ENCODE data around the gene NOL9. TPM values are rescaled to one million over a fixed set of nuclear protein-coding genes. Genes with fewer than 3 reads are reported as not detected.

NOL9 gene
- total and polyA plus RNA-seq, 10 of the 15 experiments (the other 5 are each of a cell fraction or from before 2014, with no cell fraction given) = 3.9 to 35.9 (median 23.0) TPM

DNA sequence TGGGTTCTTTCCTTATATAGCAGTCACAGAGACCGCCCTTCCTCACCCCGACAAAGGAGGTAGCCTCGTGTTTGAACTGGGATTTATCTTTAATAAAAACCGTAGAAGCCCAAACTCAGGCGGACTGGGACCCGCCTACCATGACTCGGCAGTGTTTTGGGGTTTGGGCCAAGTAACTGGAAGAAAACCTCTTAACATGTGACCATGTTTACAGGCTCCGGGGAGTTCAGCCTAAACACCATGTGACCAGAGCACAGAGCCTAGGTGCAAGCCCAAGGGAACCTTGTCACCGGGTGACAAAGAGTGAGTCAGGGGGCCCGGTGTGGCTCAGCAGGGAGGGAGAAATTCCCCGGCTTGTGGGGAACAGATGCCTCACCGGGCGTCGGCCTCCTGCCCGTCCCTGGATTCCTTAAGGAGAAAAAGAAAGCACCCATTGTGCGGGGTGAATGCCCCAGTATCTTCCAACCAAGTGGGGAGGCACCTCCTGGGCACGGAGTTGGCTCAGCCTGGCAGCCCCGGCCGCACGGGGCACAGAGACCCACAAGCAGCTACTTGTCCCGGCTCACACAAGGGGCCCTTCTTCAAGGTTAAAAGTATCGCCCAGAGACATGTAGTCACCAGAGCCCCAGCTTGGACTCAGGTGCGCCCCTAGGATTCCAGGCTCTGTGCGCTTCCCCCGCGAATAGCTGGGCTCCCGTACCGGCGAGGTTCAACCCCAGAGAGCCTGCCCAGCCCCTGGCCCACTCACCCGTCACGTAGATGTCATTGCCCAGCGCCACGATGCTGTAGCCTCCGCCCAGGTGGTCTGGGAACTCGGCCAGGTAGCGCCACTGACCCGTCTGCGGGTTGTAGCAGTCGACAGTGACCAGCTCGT, 47.0 kb upstream of the NOL9 start (continued):
- TF ChIP-seq, protein P1, sequence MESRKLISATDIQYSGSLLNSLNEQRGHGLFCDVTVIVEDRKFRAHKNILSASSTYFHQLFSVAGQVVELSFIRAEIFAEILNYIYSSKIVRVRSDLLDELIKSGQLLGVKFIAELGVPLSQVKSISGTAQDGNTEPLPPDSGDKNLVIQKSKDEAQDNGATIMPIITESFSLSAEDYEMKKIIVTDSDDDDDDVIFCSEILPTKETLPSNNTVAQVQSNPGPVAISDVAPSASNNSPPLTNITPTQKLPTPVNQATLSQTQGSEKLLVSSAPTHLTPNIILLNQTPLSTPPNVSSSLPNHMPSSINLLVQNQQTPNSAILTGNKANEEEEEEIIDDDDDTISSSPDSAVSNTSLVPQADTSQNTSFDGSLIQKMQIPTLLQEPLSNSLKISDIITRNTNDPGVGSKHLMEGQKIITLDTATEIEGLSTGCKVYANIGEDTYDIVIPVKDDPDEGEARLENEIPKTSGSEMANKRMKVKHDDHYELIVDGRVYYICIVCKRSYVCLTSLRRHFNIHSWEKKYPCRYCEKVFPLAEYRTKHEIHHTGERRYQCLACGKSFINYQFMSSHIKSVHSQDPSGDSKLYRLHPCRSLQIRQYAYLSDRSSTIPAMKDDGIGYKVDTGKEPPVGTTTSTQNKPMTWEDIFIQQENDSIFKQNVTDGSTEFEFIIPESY (IDR thresholded peaks at IDR 0.05) = no peak
- TF ChIP-seq SUZ12 (IDR thresholded peaks at IDR 0.05; ENCODE audit: unreplicated experiment) = no peak
- no peak for TF ChIP-seq SMAD5 (IDR thresholded peaks at IDR 0.05; ENCODE audit: low read depth)
- TF ChIP-seq MYB (IDR thresholded peaks at IDR 0.05; ENCODE audit: borderline replicate concordance, low read depth, low read length) = no peak
- TF ChIP-seq TARDBP (IDR thresholded peaks at IDR 0.05; ENCODE audit: borderline replicate concordance) = no peak
- TF ChIP-seq, protein P2, sequence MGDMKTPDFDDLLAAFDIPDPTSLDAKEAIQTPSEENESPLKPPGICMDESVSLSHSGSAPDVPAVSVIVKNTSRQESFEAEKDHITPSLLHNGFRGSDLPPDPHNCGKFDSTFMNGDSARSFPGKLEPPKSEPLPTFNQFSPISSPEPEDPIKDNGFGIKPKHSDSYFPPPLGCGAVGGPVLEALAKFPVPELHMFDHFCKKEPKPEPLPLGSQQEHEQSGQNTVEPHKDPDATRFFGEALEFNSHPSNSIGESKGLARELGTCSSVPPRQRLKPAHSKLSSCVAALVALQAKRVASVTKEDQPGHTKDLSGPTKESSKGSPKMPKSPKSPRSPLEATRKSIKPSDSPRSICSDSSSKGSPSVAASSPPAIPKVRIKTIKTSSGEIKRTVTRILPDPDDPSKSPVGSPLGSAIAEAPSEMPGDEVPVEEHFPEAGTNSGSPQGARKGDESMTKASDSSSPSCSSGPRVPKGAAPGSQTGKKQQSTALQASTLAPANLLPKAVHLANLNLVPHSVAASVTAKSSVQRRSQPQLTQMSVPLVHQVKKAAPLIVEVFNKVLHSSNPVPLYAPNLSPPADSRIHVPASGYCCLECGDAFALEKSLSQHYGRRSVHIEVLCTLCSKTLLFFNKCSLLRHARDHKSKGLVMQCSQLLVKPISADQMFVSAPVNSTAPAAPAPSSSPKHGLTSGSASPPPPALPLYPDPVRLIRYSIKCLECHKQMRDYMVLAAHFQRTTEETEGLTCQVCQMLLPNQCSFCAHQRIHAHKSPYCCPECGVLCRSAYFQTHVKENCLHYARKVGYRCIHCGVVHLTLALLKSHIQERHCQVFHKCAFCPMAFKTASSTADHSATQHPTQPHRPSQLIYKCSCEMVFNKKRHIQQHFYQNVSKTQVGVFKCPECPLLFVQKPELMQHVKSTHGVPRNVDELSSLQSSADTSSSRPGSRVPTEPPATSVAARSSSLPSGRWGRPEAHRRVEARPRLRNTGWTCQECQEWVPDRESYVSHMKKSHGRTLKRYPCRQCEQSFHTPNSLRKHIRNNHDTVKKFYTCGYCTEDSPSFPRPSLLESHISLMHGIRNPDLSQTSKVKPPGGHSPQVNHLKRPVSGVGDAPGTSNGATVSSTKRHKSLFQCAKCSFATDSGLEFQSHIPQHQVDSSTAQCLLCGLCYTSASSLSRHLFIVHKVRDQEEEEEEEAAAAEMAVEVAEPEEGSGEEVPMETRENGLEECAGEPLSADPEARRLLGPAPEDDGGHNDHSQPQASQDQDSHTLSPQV (IDR thresholded peaks at IDR 0.05) = no peak
- TF ChIP-seq TCF7 (IDR thresholded peaks at IDR 0.05; ENCODE audit: borderline replicate concordance) = no peak
- TF ChIP-seq EGR1 (IDR thresholded peaks at IDR 0.05; ENCODE audit: borderline replicate concordance in 1 of 2, low read depth in 2 of 2, low read length in 2 of 2) = no peak
- no peak for TF ChIP-seq KDM1A (IDR thresholded peaks at IDR 0.05; ENCODE audit: borderline replicate concordance)
- no peak for TF ChIP-seq SMARCA5 (IDR thresholded peaks at IDR 0.05)
- no peak for TF ChIP-seq RCOR1 (conservative IDR thresholded peaks at IDR 0.05; ENCODE audit: low read depth, low read length)
- TF ChIP-seq TCF3 (IDR thresholded peaks at IDR 0.05; ENCODE audit: borderline replicate concordance, insufficient read depth, low read depth, low read length) = no peak
- TF ChIP-seq SRF (IDR thresholded peaks at IDR 0.05; ENCODE audit: low read depth in 2 of 2, low read length in 2 of 2) = peak in 1 of 2 experiments; percentile 84; a peak in 2 of 4 replicates
- no peak for TF ChIP-seq CBX3 (IDR thresholded peaks at IDR 0.05; ENCODE audit: borderline replicate concordance, low read depth)
- no peak for TF ChIP-seq IKZF2 (IDR thresholded peaks at IDR 0.05)
- no peak for TF ChIP-seq BRCA1 (IDR thresholded peaks at IDR 0.05; ENCODE audit: low read depth, low read length)
- TF ChIP-seq, protein P3, sequence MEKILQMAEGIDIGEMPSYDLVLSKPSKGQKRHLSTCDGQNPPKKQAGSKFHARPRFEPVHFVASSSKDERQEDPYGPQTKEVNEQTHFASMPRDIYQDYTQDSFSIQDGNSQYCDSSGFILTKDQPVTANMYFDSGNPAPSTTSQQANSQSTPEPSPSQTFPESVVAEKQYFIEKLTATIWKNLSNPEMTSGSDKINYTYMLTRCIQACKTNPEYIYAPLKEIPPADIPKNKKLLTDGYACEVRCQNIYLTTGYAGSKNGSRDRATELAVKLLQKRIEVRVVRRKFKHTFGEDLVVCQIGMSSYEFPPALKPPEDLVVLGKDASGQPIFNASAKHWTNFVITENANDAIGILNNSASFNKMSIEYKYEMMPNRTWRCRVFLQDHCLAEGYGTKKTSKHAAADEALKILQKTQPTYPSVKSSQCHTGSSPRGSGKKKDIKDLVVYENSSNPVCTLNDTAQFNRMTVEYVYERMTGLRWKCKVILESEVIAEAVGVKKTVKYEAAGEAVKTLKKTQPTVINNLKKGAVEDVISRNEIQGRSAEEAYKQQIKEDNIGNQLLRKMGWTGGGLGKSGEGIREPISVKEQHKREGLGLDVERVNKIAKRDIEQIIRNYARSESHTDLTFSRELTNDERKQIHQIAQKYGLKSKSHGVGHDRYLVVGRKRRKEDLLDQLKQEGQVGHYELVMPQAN (conservative IDR thresholded peaks at IDR 0.05) = peak; percentile 59; the same call in 1 of the 2 replicates
- TF ChIP-seq MTA2 (IDR thresholded peaks at IDR 0.05; ENCODE audit: low read depth) = no peak
- no peak for TF ChIP-seq RAD21 (IDR thresholded peaks at IDR 0.05; ENCODE audit: insufficient read depth, low read depth, low read length)
- no peak for TF ChIP-seq CEBPB (IDR thresholded peaks at IDR 0.05; ENCODE audit: borderline replicate concordance in 1 of 2, low read depth in 2 of 2, low read length in 2 of 2)
- TF ChIP-seq ZNF217 (IDR thresholded peaks at IDR 0.05) = no peak
- no peak for TF ChIP-seq CHD1 (IDR thresholded peaks at IDR 0.05; ENCODE audit: low read depth, low read length)
- peak; percentile 49; the same call in 1 of the 2 replicates for TF ChIP-seq POLR2AphosphoS5 (IDR thresholded peaks at IDR 0.05; ENCODE audit: low read length)
